Sigmoid colon (tissue), 7 donors: ENCODE data around the gene CD44. TPM values are rescaled to one million over a fixed set of nuclear protein-coding genes. Genes with fewer than 3 reads are reported as not detected.

Source experiments
- DNase-seq: peaks from one replicate; pipeline ENCODE4 v3.0.0-alpha.2; 2019
- H3K27ac ChIP-seq, 4 donors: fragments of 200-600 bp; sonication (generic); one replicate each; pipeline ENCODE4 v1.5.1; 2016 to 2019; ENCODE audit warnings: mild to moderate bottlenecking in 1 of 4
- H3K27me3 ChIP-seq, 3 donors: fragments of 200-600 bp; sonication (generic); one replicate each; pipeline ENCODE4 v1.5.1; 2019; ENCODE audit warnings: mild to moderate bottlenecking in 1 of 3
- H3K36me3 ChIP-seq, 4 donors: fragments of 200-600 bp; sonication (generic); one replicate each; pipeline ENCODE4 v1.5.1; 2016 to 2019
- H3K4me1 ChIP-seq, 4 donors: fragments of 200-600 bp; sonication (generic); one replicate each; pipeline ENCODE4 v1.5.1; 2017 to 2019
- H3K4me3 ChIP-seq, 4 donors: fragments of 200-600 bp; sonication (generic); one replicate each; pipeline ENCODE4 v1.5.1; 2017 to 2019; ENCODE audit warnings: mild to moderate bottlenecking in 2 of 4, moderate library complexity in 1 of 4
- H3K9me3 ChIP-seq, 4 donors: fragments of 200-600 bp in 3 of 4; sonication (generic) in 3 of 4; one replicate each; pipeline versions ENCODE4 v1.5.1 to v1.6.1; 2013 to 2019
- CTCF ChIP-seq, 4 experiments: fragments of 450-650 bp in 3 of 4; fragments of 200-600 bp in 1 of 4; IDR thresholded peaks; one replicate each; pipeline ENCODE4 v1.5.1; 2016 to 2019; ENCODE audit warnings: antibody characterized with exemption in 4 of 4, mild to moderate bottlenecking in 3 of 4, moderate library complexity in 2 of 4
- EP300 ChIP-seq, 4 donors: sonication (generic); formaldehyde crosslinking; IDR thresholded peaks; one replicate each; pipeline ENCODE4 v1.6.1; 2017; ENCODE audit warnings: antibody characterized with exemption in 4 of 4
- POLR2A ChIP-seq, 2 donors: fragments of 450-650 bp; IDR thresholded peaks; one replicate each; pipeline ENCODE4 v1.6.1; 2016; ENCODE audit warnings: antibody characterized with exemption in 2 of 2, mild to moderate bottlenecking in 2 of 2, moderate library complexity in 2 of 2
- POLR2AphosphoS5 ChIP-seq, 4 donors: sonication (generic); formaldehyde crosslinking; IDR thresholded peaks; one replicate each; pipeline ENCODE4 v1.6.1; 2017; ENCODE audit warnings: antibody characterized with exemption in 4 of 4
- WGBS, 2 donors: extraction: QIAGEN DNeasy Blood & Tissue Kit; methylation state at CpG; one replicate each; pipeline ENCODE4 v1.1.7; 2013; 5-methylcytosine and 5-hydroxymethylcytosine counted together
- intact Hi-C: fragments of 100-400 bp; cut with DNase I; formaldehyde crosslinking; loops from one replicate; pipeline ENCODE4 v1.15.1; 2023
- polyA plus RNA-seq, 3 donors: library from polyadenylated mRNA; stranded (reverse); fragments of 200-250 nt; gene quantifications; one replicate each; pipeline ENCODE4 v1.2.3, GENCODE V29; 2013
- total RNA-seq, 4 donors: library from RNA; depleted of rRNA; stranded (reverse); fragments of >200 nt; gene quantifications; one replicate each; pipeline ENCODE4 v1.1.0, GENCODE V29; 2016
- donor health status: healthy with polysubstance abuse.
- donor health status: Bipolar disorder and iron deficiency.
- donor health status: healthy.

The CD44 gene
- total and polyA plus RNA-seq, 7 donors = 28.4 to 228 (median 76.4) TPM

- TF ChIP-seq POLR2AphosphoS5 (IDR thresholded peaks at IDR 0.05) (no peak), EP300 (IDR thresholded peaks at IDR 0.05) (no peak), CTCF (IDR thresholded peaks at IDR 0.05) (no peak), POLR2A (IDR thresholded peaks at IDR 0.05) (no peak)
Measured at GRCh38 chr11:35121326-35121865, 17.6 kb upstream of the CD44 start.

GRCh38 chr11:35122308-35122707 is 16.7 kb upstream of the CD44 start:
- H3K27ac ChIP-seq = no peak overlapping the region
- H3K4me1 ChIP-seq = peaks cover 0 to 5% (median 3%) of the 10 kb centered on the region in 4 donors
- intact Hi-C loops = no loop called here
- no peaks in the 10 kb centered on the region for H3K36me3 ChIP-seq
- TF ChIP-seq CTCF (IDR thresholded peaks at IDR 0.05) = no peak
- TF ChIP-seq EP300 (IDR thresholded peaks at IDR 0.05) = no peak
- no peak for TF ChIP-seq POLR2AphosphoS5 (IDR thresholded peaks at IDR 0.05)
- TF ChIP-seq POLR2A (IDR thresholded peaks at IDR 0.05) = no peak
- no peaks in the 10 kb centered on the region for H3K9me3 ChIP-seq
- whole genome bisulfite sequencing, 2 donors = 43 to 85% methylated on average over 1 of the region's 1 CpG
- H3K27me3 ChIP-seq = no peaks in the 10 kb centered on the region
- H3K4me3 ChIP-seq = no peak overlapping the region
- no peak for DNase-seq

More at GRCh38 chr11:35121326-35121865, 17.6 kb upstream of the CD44 start:
- no peak for DNase-seq
- Histone ChIP-seq H3K4me1 (peaks cover 0 to 14% (median 11%) of the 10 kb centered on the region in 4 donors), H3K9me3 (no peaks in the 10 kb centered on the region), H3K27ac (no peak overlapping the region), H3K36me3 (no peaks in the 10 kb centered on the region), H3K4me3 (no peak overlapping the region), H3K27me3 (no peaks in the 10 kb centered on the region)
- 77 to 84% methylated on average over 2 of the region's 2 CpGs for WGBS, 2 donors
- intact Hi-C loops = no loop called here

DNA sequence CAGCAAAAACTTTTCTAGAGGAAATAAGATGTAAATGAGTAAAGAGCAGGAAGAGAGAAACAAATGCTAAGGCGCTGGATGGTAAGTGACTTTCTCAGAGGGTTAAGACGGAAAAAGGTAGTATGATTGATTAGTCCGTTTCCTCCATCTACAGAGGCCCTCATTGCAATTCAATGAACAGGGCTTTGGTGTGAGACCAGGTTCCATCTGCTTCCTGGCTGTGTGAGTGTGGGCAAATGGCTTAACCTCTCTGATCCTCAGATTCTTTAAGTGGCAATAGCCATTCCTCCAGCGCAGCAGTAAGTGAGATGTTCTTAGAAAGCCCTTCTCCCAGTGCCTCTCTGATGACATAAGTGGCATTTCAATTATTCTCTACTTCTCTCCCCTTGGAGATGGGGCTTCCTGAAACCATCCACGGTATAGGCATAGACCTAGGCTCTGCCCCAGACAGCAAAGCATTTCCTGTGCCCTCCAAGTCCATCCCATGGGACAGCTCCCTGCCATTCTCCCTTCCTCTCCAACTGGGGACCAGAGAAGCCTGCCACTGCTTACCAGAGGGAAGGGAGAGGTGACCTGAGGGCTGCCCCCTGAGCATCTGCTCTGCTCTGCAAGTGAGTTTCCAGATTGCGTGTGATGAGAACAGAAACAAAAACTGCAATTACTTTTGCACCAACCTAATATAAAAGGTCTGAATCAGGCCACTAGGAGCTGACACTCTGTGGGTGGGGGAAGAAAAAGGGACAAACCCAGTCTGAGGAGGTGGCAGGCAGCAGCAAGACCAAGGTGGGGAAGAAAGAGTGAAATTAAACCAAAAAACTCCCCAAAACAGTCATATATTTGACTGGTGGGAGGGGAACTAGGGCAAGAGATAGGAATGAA is 12.7 kb upstream of the CD44 start:
- Histone ChIP-seq H3K36me3 (no peaks in the 10 kb centered on the region), H3K9me3 (no peaks in the 10 kb centered on the region), H3K27me3 (no peaks in the 10 kb centered on the region), H3K27ac (no peak overlapping the region), H3K4me3 (no peak overlapping the region), H3K4me1 (no peaks in the 10 kb centered on the region)
- no peak for TF ChIP-seq EP300 (IDR thresholded peaks at IDR 0.05)
- no peak for TF ChIP-seq POLR2AphosphoS5 (IDR thresholded peaks at IDR 0.05)
- no peak for TF ChIP-seq POLR2A (IDR thresholded peaks at IDR 0.05)
- no peak for TF ChIP-seq CTCF (IDR thresholded peaks at IDR 0.05)
- intact Hi-C loops = no loop called here
- 71 to 86% methylated on average over 6 of the region's 6 CpGs for WGBS, 2 donors
- no peak for DNase-seq

- H3K9me3 ChIP-seq = no peaks in the 10 kb centered on the region
- intact Hi-C loops = no loop called here
- no peak overlapping the region for H3K27ac ChIP-seq
- no peak for DNase-seq
- H3K4me1 ChIP-seq = peaks cover 0 to 6% (median 1%) of the 10 kb centered on the region in 4 donors
- TF ChIP-seq CTCF (IDR thresholded peaks at IDR 0.05) = no peak
- TF ChIP-seq POLR2A (IDR thresholded peaks at IDR 0.05) = no peak
- TF ChIP-seq EP300 (IDR thresholded peaks at IDR 0.05) = no peak
- TF ChIP-seq POLR2AphosphoS5 (IDR thresholded peaks at IDR 0.05) = no peak
- no peak overlapping the region for H3K4me3 ChIP-seq
- 78 to 85% methylated on average over 6 of the region's 6 CpGs for WGBS, 2 donors
- H3K27me3 ChIP-seq = no peaks in the 10 kb centered on the region
- no peaks in the 10 kb centered on the region for H3K36me3 ChIP-seq
Measured at GRCh38 chr11:35126879-35127581, 11.9 kb upstream of the CD44 start.
